Nephron (organoid): ENCODE data around the gene ZNF672.

Experiments used
- H3K27ac Mint-ChIP-seq, 3 experiments: 2 replicates each; pipeline ENCODE4 v1.8.0; 2020; ENCODE audit warnings: mixed read lengths in 3 of 3, mild to moderate bottlenecking in 2 of 3, moderate library complexity in 1 of 3
- H3K27me3 Mint-ChIP-seq: 2 replicates; pipeline ENCODE4 v1.8.0; 2021; ENCODE audit warnings: low read depth, mild to moderate bottlenecking, moderate library complexity, mixed read lengths
- H3K36me3 Mint-ChIP-seq: 2 replicates; pipeline ENCODE4 v1.8.0; 2020; ENCODE audit warnings: low read depth, mixed read lengths
- H3K4me1 Mint-ChIP-seq: 2 replicates; pipeline ENCODE4 v1.8.0; 2020; ENCODE audit warnings: mixed read lengths
- H3K4me3 Mint-ChIP-seq, 3 experiments: 2 replicates each; pipeline ENCODE4 v1.8.0; 2020; ENCODE audit warnings: mild to moderate bottlenecking in 3 of 3, mixed read lengths in 3 of 3, moderate library complexity in 2 of 3
- H3K9me3 Mint-ChIP-seq: 2 replicates; pipeline ENCODE4 v1.8.0; 2020; ENCODE audit warnings: mixed read lengths
- TF ChIP-seq, protein P1 (sequence below), 3 experiments: fragments of 200-600 bp; sonication (generic); IDR thresholded peaks; one replicate each; pipeline ENCODE4 v1.5.0; 2021; ENCODE audit warnings: antibody characterized with exemption in 3 of 3; ENCODE audit not compliant: unreplicated experiment in 3 of 3

The ZNF672 gene

DNA sequence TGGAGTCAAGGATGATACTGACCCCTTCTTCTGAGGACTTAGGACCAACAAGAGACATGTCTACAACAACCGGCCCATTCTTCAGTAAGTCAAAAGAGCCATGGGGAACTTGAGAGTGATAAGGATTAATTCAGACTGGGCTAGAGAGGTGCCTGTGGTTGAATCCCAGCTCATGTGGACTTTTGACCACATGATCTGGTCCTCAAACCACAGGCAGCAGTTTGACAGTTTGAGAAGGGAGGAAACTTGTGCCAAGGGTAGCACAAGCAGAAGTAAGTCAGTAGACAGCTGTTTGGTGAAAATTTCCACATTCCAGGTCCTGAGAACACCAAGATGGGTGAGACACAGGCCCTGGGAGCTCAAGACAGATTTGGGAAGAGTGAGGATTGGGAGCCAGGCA, 32.1 kb upstream of the ZNF672 start:
- no peak overlapping the region for H3K4me3 Mint-ChIP-seq
- peaks cover 5% of the 10 kb centered on the region for H3K9me3 Mint-ChIP-seq
- TF ChIP-seq, protein P1, sequence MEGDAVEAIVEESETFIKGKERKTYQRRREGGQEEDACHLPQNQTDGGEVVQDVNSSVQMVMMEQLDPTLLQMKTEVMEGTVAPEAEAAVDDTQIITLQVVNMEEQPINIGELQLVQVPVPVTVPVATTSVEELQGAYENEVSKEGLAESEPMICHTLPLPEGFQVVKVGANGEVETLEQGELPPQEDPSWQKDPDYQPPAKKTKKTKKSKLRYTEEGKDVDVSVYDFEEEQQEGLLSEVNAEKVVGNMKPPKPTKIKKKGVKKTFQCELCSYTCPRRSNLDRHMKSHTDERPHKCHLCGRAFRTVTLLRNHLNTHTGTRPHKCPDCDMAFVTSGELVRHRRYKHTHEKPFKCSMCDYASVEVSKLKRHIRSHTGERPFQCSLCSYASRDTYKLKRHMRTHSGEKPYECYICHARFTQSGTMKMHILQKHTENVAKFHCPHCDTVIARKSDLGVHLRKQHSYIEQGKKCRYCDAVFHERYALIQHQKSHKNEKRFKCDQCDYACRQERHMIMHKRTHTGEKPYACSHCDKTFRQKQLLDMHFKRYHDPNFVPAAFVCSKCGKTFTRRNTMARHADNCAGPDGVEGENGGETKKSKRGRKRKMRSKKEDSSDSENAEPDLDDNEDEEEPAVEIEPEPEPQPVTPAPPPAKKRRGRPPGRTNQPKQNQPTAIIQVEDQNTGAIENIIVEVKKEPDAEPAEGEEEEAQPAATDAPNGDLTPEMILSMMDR (IDR thresholded peaks at IDR 0.05; ENCODE audit: unreplicated experiment in 3 of 3) = no peak
- H3K27ac Mint-ChIP-seq = no peak overlapping the region
- peaks cover 7% of the 10 kb centered on the region for H3K27me3 Mint-ChIP-seq
- no peaks in the 10 kb centered on the region for H3K4me1 Mint-ChIP-seq
- no peaks in the 10 kb centered on the region for H3K36me3 Mint-ChIP-seq

DNA sequence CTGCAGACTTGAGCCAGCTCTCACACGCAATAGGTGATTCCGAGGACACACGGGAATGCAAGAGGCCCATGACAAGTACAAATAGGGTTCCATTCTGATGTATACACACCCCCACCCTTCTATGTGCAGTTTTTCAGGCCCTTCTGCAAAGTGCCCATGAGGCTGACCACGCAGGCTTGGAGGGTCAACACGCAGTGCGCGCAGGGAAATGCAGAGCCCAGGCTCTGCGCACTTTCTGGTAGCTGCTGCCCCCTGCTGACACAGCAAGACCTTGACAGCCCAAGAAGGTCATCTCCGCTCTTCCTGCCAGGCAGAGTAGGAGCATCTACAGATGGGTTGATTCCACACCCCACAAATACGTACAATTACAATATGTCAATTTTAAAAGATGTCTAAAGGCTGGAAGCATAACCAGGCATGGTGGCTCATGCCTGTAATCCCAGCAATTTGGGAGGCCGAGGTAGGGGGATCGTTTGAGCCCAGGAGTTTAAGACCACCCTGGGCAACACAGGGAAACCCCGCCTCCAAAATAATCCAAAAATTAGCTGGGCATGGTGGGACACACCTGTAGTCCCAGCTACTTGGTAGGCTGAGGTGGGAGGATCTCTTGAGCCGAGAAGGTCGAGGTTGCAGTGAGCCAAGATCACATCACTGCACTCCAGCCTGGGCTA, 30.8 kb upstream of the ZNF672 start:
- Mint-ChIP-seq H3K27me3 (peaks cover 3% of the 10 kb centered on the region), H3K9me3 (peaks cover 5% of the 10 kb centered on the region), H3K4me3 (no peak overlapping the region), H3K27ac (no peak overlapping the region), H3K36me3 (peaks cover 7% of the 10 kb centered on the region), H3K4me1 (no peaks in the 10 kb centered on the region)
- TF ChIP-seq, protein P1 (IDR thresholded peaks at IDR 0.05; ENCODE audit: unreplicated experiment in 3 of 3) = peak; percentile 37 to 65 (median 51)

DNA sequence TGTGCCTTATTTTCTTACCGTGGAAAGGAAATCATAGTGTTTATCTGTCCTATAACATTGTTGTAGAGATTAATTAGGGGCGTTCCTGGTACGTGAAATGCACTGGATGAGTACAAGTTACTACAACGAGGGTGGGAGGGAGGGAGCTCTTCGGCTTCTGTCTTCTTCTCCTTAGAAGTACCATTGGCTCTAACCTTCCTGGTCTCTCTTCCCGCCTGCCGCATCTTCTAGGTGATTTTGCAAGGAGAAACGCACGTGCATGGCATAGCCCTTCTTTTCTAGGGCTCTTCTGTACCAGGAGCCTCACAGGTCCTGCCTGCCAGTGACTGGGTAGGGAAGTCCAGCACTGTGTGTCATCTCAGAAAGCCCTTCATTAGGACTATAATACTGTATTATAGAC, 29.1 kb upstream of the ZNF672 start:
- no peak overlapping the region for H3K4me3 Mint-ChIP-seq
- TF ChIP-seq, protein P1 (IDR thresholded peaks at IDR 0.05; ENCODE audit: unreplicated experiment in 3 of 3) = no peak
- no peaks in the 10 kb centered on the region for H3K4me1 Mint-ChIP-seq
- peaks cover 3% of the 10 kb centered on the region for H3K27me3 Mint-ChIP-seq
- no peaks in the 10 kb centered on the region for H3K9me3 Mint-ChIP-seq
- H3K27ac Mint-ChIP-seq = no peak overlapping the region
- H3K36me3 Mint-ChIP-seq = peaks cover 24% of the 10 kb centered on the region

DNA sequence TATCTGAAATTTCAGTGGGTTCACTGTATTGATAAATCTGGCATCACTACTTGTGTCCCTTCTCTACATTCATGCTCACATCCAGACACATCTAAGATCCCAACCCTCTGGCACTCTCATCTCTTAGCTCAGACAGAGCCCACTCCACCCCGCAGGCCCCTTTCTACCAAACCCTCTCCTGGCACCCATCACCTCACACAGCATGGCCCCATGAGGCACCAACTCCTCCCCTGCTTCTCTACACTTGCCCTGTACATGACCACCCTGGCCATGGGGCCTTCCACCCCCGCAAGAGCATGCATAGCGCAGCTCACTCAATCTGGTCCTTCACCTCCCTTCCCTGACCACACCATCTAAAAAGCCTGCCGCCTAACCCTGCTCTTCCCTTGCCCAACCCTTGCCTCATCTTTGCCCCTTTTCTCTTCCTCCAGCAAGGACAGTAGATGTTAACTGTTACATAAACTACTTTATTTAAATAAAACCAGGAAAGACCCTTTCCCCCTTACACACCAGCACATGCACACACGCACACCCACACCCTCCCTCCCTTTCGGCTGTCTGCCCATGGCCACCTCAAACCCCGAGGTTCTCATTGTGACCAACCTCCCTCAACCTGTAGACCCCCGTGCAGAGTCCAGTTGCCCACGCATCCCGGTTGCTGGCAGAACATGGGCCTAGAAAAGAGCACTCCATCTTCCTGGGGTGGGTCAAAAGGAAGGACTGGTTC, 27.9 kb upstream of the ZNF672 start:
- Mint-ChIP-seq H3K9me3 (no peaks in the 10 kb centered on the region), H3K4me3 (no peak overlapping the region), H3K27me3 (peaks cover 3% of the 10 kb centered on the region), H3K4me1 (no peaks in the 10 kb centered on the region), H3K36me3 (peaks cover 34% of the 10 kb centered on the region), H3K27ac (no peak overlapping the region)
- TF ChIP-seq, protein P1 (IDR thresholded peaks at IDR 0.05; ENCODE audit: unreplicated experiment in 3 of 3) = no peak

DNA sequence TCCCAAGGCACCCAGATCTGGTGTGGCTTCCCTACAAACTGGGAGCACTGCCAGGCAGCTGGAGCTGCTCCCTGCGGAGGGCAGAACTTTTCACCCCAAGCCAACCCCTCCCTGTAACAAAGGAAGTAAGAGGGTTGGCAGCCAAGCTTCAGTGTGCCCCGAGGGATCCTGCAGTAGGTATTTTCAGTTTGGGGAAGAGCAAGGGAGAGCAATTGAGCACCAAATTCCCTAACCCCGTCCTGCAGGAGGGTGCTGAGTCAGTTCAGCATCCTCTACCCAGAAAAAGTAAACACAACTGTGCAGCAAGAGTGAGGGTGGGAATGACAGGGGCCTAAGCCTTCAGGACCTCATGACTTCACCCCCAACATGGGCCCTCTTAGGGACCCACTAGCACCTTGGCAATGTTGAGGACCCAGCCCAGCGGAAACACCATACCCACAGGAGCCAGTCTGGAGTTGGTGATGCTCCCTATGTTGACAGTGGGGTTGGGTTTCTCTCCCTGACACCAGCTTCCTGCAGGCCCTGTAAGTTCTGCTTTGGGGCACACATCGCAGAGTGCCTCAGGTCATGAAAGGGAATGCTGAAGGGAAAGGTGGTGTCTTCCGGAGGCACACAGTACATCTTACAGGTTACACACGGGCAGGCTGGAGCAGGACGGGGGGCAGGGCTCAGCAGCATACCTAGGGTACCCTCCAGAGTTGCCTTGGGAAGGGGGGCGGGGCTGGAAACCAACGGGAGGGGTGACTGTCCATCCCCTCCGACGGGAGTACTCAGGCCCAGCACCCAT, 27.1 kb upstream of the ZNF672 start:
- H3K9me3 Mint-ChIP-seq = no peaks in the 10 kb centered on the region
- no peaks in the 10 kb centered on the region for H3K4me1 Mint-ChIP-seq

More for the DNA sequence above, 27.1 kb upstream of the ZNF672 start:
- TF ChIP-seq, protein P1 (IDR thresholded peaks at IDR 0.05; ENCODE audit: unreplicated experiment in 3 of 3) = no peak
- peaks cover 40% of the 10 kb centered on the region for H3K36me3 Mint-ChIP-seq
- H3K4me3 Mint-ChIP-seq = no peak overlapping the region
- H3K27me3 Mint-ChIP-seq = peaks cover 3% of the 10 kb centered on the region
- H3K27ac Mint-ChIP-seq = no peak overlapping the region
